Transverse colon (tissue), 4 donors: ENCODE measurements around the gene TNKS2. TPM values are rescaled to one million over a fixed set of nuclear protein-coding genes. Genes with fewer than 3 reads are reported as not detected.

Experiments
- DNase-seq: peaks from one replicate; pipeline ENCODE4 v3.0.0-alpha.2; 2019
- H3K27ac ChIP-seq, 4 donors: fragments of 200-600 bp; sonication (generic); 2 replicates each; pipeline ENCODE4 v1.5.1; 2016 to 2018; ENCODE audit warnings: inconsistent platforms in 4 of 4
- H3K27me3 ChIP-seq: fragments of 200-600 bp; sonication (generic); 2 replicates; pipeline ENCODE4 v1.5.1; 2017; ENCODE audit warnings: inconsistent platforms
- H3K36me3 ChIP-seq, 4 donors: fragments of 200-600 bp; sonication (generic); 2 replicates each; pipeline ENCODE4 v1.5.1; 2017 to 2019; ENCODE audit warnings: inconsistent platforms in 4 of 4
- H3K4me1 ChIP-seq, 4 donors: fragments of 200-600 bp; sonication (generic); 2 replicates each; pipeline ENCODE4 v1.5.1; 2017 to 2020; ENCODE audit warnings: inconsistent platforms in 4 of 4
- H3K4me3 ChIP-seq, 4 donors: fragments of 200-600 bp; sonication (generic); 1 replicate in 1 of 4; 2 replicates in 3 of 4; pipeline versions ENCODE4 v1.5.1 to v1.6.1; 2017 to 2019; ENCODE audit warnings: inconsistent platforms in 4 of 4
- H3K9me3 ChIP-seq, 2 donors: fragments of 200-600 bp; sonication (generic); 2 replicates each; pipeline ENCODE4 v1.5.1; 2017 to 2019; ENCODE audit warnings: inconsistent platforms in 2 of 2
- CTCF ChIP-seq, 5 experiments: fragments of 200-600 bp in 3 of 5; fragments of 450-650 bp in 2 of 5; sonication (generic) in 3 of 5; IDR thresholded peaks; 1 replicate in 2 of 5; 2 replicates in 3 of 5; pipeline ENCODE4 v1.5.1; 2016 to 2017; ENCODE audit warnings: antibody characterized with exemption in 5 of 5, inconsistent platforms in 3 of 5, mild to moderate bottlenecking in 2 of 5, moderate library complexity in 1 of 5
- EP300 ChIP-seq: sonication (generic); formaldehyde crosslinking; IDR thresholded peaks from one replicate; pipeline ENCODE4 v1.6.1; 2017; ENCODE audit warnings: antibody characterized with exemption, low read depth
- POLR2A ChIP-seq: fragments of 450-650 bp; IDR thresholded peaks from one replicate; pipeline ENCODE4 v1.6.1; 2016; ENCODE audit warnings: antibody characterized with exemption, mild to moderate bottlenecking, moderate library complexity
- POLR2AphosphoS5 ChIP-seq, 3 donors: sonication (generic); formaldehyde crosslinking; IDR thresholded peaks; one replicate each; pipeline ENCODE4 v1.6.1; 2016; ENCODE audit warnings: antibody characterized with exemption in 3 of 3
- WGBS, 2 donors: methylation state at CpG; one replicate each; pipeline ENCODE4 v1.1.5; 2018; ENCODE audit warnings: low coverage in 1 of 2; 5-methylcytosine and 5-hydroxymethylcytosine counted together
- in situ Hi-C, 4 donors: fragments of 200-750 bp; cut with MboI; loops; one replicate each; pipeline versions ENCODE4 v1.15.0 to v1.15.1; 2017; ENCODE audit warnings: low sequenced_read_pairs in 3 of 4, low pct_ligation_motif_present in 1 of 4, low pct_unique_long_range_greater_than_20kb in 1 of 4
- intact Hi-C: fragments of 100-400 bp; cut with DNase I; formaldehyde crosslinking; loops from one replicate; pipeline ENCODE4 v1.15.1; 2023; ENCODE audit warnings: low total_unique reads
- total RNA-seq, 4 donors: library from RNA; depleted of rRNA; stranded (reverse); fragments of >200 nt; gene quantifications; one replicate each; pipeline ENCODE4 v1.1.0, GENCODE V29; 2016

Gene TNKS2
- total RNA-seq, 4 donors from 2014 or later: 27.2 to 38.7 (median 31.6) TPM

GRCh38 chr10:91884536-91884935, 86.3 kb downstream of the TNKS2 start:
- H3K9me3 ChIP-seq: no peaks in the 10 kb centered on the region
- in situ Hi-C loops: loop anchor here in 1 of 4 donors (10.0 kb wide), 1 partner anchor 120 kb away; no protein-coding TSS in a partner anchor
- intact Hi-C loops: no loop called here
- H3K36me3 ChIP-seq: no peaks in the 10 kb centered on the region
- peaks cover 0 to 18% (median 10%) of the 10 kb centered on the region in 4 donors for H3K4me1 ChIP-seq
- H3K4me3 ChIP-seq: no peak overlapping the region
- no peak overlapping the region for H3K27ac ChIP-seq
- no peak for DNase-seq
- WGBS, 2 donors: 64 to 83% methylated on average over 1 of the region's 1 CpG
- peaks cover 24% of the 10 kb centered on the region for H3K27me3 ChIP-seq
- TF ChIP-seq EP300 (no peak), POLR2A (no peak), CTCF (IDR thresholded peaks at IDR 0.05) (no peak)

- peaks cover 0 to 18% (median 10%) of the 10 kb centered on the region in 4 donors for H3K4me1 ChIP-seq
- in situ Hi-C loops: loop anchor here in 1 of 4 donors (10.0 kb wide), 1 partner anchor 121 kb away; no protein-coding TSS in a partner anchor
- TF ChIP-seq CTCF (IDR thresholded peaks at IDR 0.05): no peak
- TF ChIP-seq POLR2AphosphoS5 (IDR thresholded peaks at IDR 0.05): no peak
- TF ChIP-seq EP300: no peak
- no peak for TF ChIP-seq POLR2A
These were observed 87.3 kb downstream of the TNKS2 start for GRCh38 chr10:91885362-91886079.

GRCh38 chr10:91886954-91887271, 88.7 kb downstream of the TNKS2 start:
- in situ Hi-C loops: loop anchor here in 1 of 4 donors (10.0 kb wide), 1 partner anchor 122 kb away; no protein-coding TSS in a partner anchor
- Histone ChIP-seq H3K4me1 (peaks cover 0 to 18% (median 10%) of the 10 kb centered on the region in 4 donors), H3K4me3 (peak overlapping the region in 3 of 4 donors; percentile 17 to 49 (median 43)), H3K36me3 (no peaks in the 10 kb centered on the region), H3K27ac (no peak overlapping the region), H3K27me3 (peaks cover 25% of the 10 kb centered on the region), H3K9me3 (no peaks in the 10 kb centered on the region)
- intact Hi-C loops: no loop called here
- WGBS, 2 donors: 15 to 71% methylated on average over 1 to 6 of the region's 6 CpGs
- no peak for DNase-seq
- no peak for TF ChIP-seq EP300
- TF ChIP-seq CTCF (IDR thresholded peaks at IDR 0.05): no peak
- no peak for TF ChIP-seq POLR2AphosphoS5 (IDR thresholded peaks at IDR 0.05)
- no peak for TF ChIP-seq POLR2A

More at GRCh38 chr10:91885362-91886079, 87.3 kb downstream of the TNKS2 start:
- intact Hi-C loops: no loop called here
- no peak overlapping the region for H3K4me3 ChIP-seq
- no peak overlapping the region for H3K27ac ChIP-seq
- no peaks in the 10 kb centered on the region for H3K36me3 ChIP-seq
- DNase-seq: no peak
- WGBS, 2 donors: 96 to 98% methylated on average over 7 to 9 of the region's 9 CpGs
- no peaks in the 10 kb centered on the region for H3K9me3 ChIP-seq
- peaks cover 25% of the 10 kb centered on the region for H3K27me3 ChIP-seq

GRCh38 chr10:91887272-91888076, 89.2 kb downstream of the TNKS2 start:
- peak; percentile 15 for DNase-seq
- WGBS, 2 donors: 0 to 2% methylated on average over 8 to 41 of the region's 59 CpGs
- TF ChIP-seq CTCF (IDR thresholded peaks at IDR 0.05): no peak
- no peak for TF ChIP-seq EP300
- no peak for TF ChIP-seq POLR2A
- no peak for TF ChIP-seq POLR2AphosphoS5 (IDR thresholded peaks at IDR 0.05)
- in situ Hi-C loops: loop anchor here in 1 of 4 donors (10.0 kb wide), 1 partner anchor 123 kb away; no protein-coding TSS in a partner anchor
- no peaks in the 10 kb centered on the region for H3K36me3 ChIP-seq
- no peaks in the 10 kb centered on the region for H3K9me3 ChIP-seq
- H3K27ac ChIP-seq: no peak overlapping the region
- peaks cover 0 to 18% (median 10%) of the 10 kb centered on the region in 4 donors for H3K4me1 ChIP-seq
- H3K4me3 ChIP-seq: peak overlapping the region; percentile 17 to 49 (median 37)
- intact Hi-C loops: no loop called here
- peaks cover 25% of the 10 kb centered on the region for H3K27me3 ChIP-seq
